Measurements from ENCODE around the gene EFCAB9. TPM values are rescaled to one million over a fixed set of nuclear protein-coding genes. Genes with fewer than 3 reads are reported as not detected.

The EFCAB9 gene
- total and polyA plus RNA-seq, 8 donors, result not detected

DNA sequence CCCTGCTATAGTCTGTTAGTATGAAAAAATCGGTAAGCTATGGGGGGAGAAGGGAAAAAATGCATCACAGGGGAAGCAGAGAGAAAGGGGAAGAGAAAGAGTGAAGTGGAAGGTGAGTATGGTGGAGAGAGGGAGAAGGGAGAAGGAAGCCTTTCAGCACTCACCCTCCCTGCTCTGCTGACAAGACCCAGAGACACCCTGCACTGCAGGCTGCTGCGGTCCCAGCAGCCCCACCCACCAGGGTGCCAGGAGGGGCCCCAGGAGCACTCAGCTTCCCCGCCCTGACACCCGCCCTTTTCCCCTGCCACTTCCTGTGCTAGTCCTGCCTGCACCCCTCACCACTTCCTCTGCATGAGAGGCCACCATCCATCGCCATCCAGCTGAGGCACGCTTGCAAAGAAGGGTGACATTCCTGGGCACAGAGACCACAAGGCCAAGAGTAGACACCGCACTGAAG lies 18.7 kb upstream of the EFCAB9 start:
- peak overlapping the region in 1 of 2 donors; percentile 94 for H3K27ac ChIP-seq
- no peaks in the 10 kb centered on the region for H3K36me3 ChIP-seq
- H3K4me3 ChIP-seq, result peak overlapping the region in 1 of 2 donors; percentile 37
- no peak for TF ChIP-seq CTCF (IDR thresholded peaks at IDR 0.05)
- intact Hi-C loops (cut with DNase I), result no loop called here
- H3K4me1 ChIP-seq, result peaks cover 8 to 100% of the 10 kb centered on the region in 2 donors
- ATAC-seq, result peak; percentile 72
- DNase-seq, result peak in 2 of 4 donors; percentile 83 to 93
- H3K9me3 ChIP-seq, result no peaks in the 10 kb centered on the region
- H3K27me3 ChIP-seq, result no peaks in the 10 kb centered on the region

DNA sequence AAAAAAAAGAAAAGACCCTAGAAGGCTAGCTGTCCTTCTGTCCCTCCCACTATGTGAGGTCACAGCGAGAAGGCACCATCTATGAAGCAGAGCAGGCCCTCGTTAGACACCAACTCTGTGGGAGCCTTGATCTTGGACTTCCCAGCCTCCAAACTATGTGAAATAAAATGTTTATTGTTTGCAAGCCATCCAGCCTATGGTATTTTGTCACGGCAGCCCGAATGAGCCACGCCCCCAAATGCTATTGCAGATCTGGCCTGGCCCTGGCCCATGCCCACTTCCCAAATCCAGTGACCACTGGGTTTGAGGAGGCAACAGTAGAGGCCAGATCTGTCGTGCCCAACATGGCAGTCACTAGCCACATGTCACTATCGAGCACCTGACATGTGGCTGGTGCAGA lies 16.8 kb upstream of the EFCAB9 start:
- Histone ChIP-seq H3K36me3 (peaks cover 0 to 1% of the 10 kb centered on the region in 2 donors), H3K9me3 (no peaks in the 10 kb centered on the region), H3K27ac (peak overlapping the region in 1 of 2 donors; percentile 94), H3K4me1 (peaks cover 8 to 100% of the 10 kb centered on the region in 2 donors), H3K4me3 (no peak overlapping the region), H3K27me3 (no peaks in the 10 kb centered on the region)
- no peak for TF ChIP-seq CTCF (IDR thresholded peaks at IDR 0.05)
- ATAC-seq (no peak), DNase-seq (no peak)
- intact Hi-C loops (cut with DNase I), result no loop called here

GRCh38 chr5:172178301-172178987 lies 15.5 kb upstream of the EFCAB9 start:
- H3K27ac ChIP-seq, result peak overlapping the region; percentile 50 to 94
- TF ChIP-seq CTCF (IDR thresholded peaks at IDR 0.05), result no peak
- H3K4me1 ChIP-seq, result peaks cover 8 to 100% of the 10 kb centered on the region in 2 donors
- intact Hi-C loops (cut with DNase I), result no loop called here
- H3K9me3 ChIP-seq, result no peaks in the 10 kb centered on the region
- peak overlapping the region in 1 of 2 donors; percentile 19 for H3K4me3 ChIP-seq
- DNase-seq (no peak), ATAC-seq (no peak)
- no peaks in the 10 kb centered on the region for H3K27me3 ChIP-seq
- peaks cover 0 to 7% of the 10 kb centered on the region in 2 donors for H3K36me3 ChIP-seq

DNA sequence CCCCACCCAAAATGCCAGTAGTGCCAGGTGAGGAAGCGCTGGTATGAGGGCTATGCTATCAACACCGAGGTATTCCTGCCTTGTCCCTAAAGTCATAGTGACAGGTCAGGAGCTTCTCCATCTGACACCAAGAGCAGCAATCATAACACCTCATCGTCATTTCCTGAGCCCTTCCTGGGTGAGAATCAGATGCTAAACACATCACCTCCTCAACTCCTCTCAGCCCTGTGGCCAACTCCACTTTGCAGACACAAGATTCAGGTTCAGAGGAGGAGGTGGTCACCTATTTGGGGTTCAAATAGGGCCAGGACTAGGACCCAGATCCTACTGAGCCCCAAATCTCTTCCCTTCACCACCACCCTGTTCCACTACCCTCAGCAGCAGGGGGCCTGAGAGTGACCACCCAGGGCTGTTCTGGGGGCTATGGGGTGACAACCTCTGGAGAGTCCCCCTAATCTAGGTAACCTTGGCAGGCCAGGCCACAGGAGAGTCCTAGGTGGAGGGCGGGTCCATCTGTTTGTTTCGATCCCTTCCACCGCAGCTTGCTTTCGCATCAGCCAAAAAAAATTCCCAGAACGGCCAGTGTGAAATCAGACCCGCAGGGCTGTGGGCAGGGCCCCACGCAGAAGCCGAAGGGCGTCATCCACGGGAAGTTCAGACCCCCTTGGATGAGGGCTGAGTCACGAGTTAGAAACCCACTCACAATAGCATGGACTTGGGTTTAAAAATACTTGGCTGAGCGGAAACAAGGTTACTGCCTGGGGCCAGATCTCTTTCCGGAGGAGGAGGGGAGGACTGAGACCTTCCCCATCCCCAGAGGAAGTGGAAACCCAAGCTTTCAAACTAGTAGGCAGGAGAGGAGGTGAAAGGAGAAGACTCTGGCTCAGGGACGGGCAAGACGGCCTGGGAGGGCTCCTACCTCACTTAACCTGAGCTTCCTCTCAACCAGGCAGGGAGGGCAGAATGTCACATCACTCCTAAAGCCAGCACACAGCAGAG lies 14.7 kb upstream of the EFCAB9 start:
- H3K36me3 ChIP-seq, result peaks cover 0 to 7% of the 10 kb centered on the region in 2 donors
- intact Hi-C loops (cut with DNase I), result no loop called here
- ATAC-seq (peak; percentile 32), DNase-seq (no peak)
- no peaks in the 10 kb centered on the region for H3K9me3 ChIP-seq
- peak overlapping the region in 1 of 2 donors; percentile 19 for H3K4me3 ChIP-seq
- H3K4me1 ChIP-seq, result peaks cover 8 to 99% of the 10 kb centered on the region in 2 donors
- H3K27ac ChIP-seq, result peak overlapping the region; percentile 80 to 94
- H3K27me3 ChIP-seq, result no peaks in the 10 kb centered on the region
- no peak for TF ChIP-seq CTCF (IDR thresholded peaks at IDR 0.05)
